H9 (cell line): ENCODE results near the gene TMCO2. TPM values are rescaled to one million over a fixed set of nuclear protein-coding genes. Genes with fewer than 3 reads are reported as not detected.

Experiments used
- DNase-seq: peaks from one replicate; pipeline ENCODE4 v3.0.0-alpha.2; 2017
- H2AFZ ChIP-seq: one replicate; pipeline ENCODE4 v1.6.1; 2013; ENCODE audit warnings: mild to moderate bottlenecking, low read length, control low read depth, moderate library complexity
- H2AK5ac ChIP-seq: 2 replicates; pipeline ENCODE4 v1.6.1; 2013; ENCODE audit warnings: low read length, control low read depth, mixed read lengths; ENCODE audit not compliant: insufficient read length
- H2BK120ac ChIP-seq: one replicate; pipeline ENCODE4 v1.6.1; 2013; ENCODE audit warnings: low read depth, mild to moderate bottlenecking, low read length, control low read depth, inconsistent platforms; ENCODE audit not compliant: poor library complexity, severe bottlenecking
- H2BK12ac ChIP-seq: 2 replicates; pipeline ENCODE4 v1.6.1; 2013; ENCODE audit warnings: low read length, control low read depth, mixed read lengths, low read depth; ENCODE audit not compliant: insufficient read length
- H2BK15ac ChIP-seq: 2 replicates; pipeline ENCODE4 v1.6.1; 2013; ENCODE audit warnings: low read depth, low read length, control low read depth
- H2BK20ac ChIP-seq: one replicate; pipeline ENCODE4 v1.6.1; 2013; ENCODE audit warnings: low read depth, mild to moderate bottlenecking, low read length, control low read depth, inconsistent platforms; ENCODE audit not compliant: poor library complexity, severe bottlenecking
- H2BK5ac ChIP-seq: 2 replicates; pipeline ENCODE4 v1.6.1; 2013; ENCODE audit warnings: low read length, control low read depth, mixed read lengths; ENCODE audit not compliant: insufficient read length
- H3K14ac ChIP-seq: 2 replicates; pipeline ENCODE4 v1.6.1; 2013; ENCODE audit warnings: low read length, control low read depth; ENCODE audit not compliant: insufficient read depth
- H3K18ac ChIP-seq: 2 replicates; pipeline ENCODE4 v1.6.1; 2013; ENCODE audit warnings: low read depth, mild to moderate bottlenecking, mixed read lengths, low read length, control low read depth; ENCODE audit not compliant: insufficient read length
- H3K23ac ChIP-seq: 2 replicates; pipeline ENCODE4 v1.6.1; 2013; ENCODE audit warnings: low read length, control low read depth, mixed read lengths, low read depth; ENCODE audit not compliant: insufficient read length
- H3K23me2 ChIP-seq: 2 replicates; pipeline ENCODE4 v1.6.1; 2013; ENCODE audit warnings: low read depth, mild to moderate bottlenecking, mixed read lengths, low read length, control low read depth; ENCODE audit not compliant: insufficient read length, poor library complexity, severe bottlenecking
- H3K27ac ChIP-seq: 2 replicates; pipeline ENCODE4 v1.5.1; 2013; ENCODE audit warnings: low read length, control low read depth, mixed read lengths, low read depth; ENCODE audit not compliant: insufficient read length
- H3K27me3 ChIP-seq: 2 replicates; pipeline ENCODE4 v1.6.1; 2013; ENCODE audit warnings: low read length, control low read depth, inconsistent platforms; ENCODE audit not compliant: insufficient read depth
- H3K4ac ChIP-seq: 2 replicates; pipeline ENCODE4 v1.6.1; 2013; ENCODE audit warnings: low read depth, mild to moderate bottlenecking, control low read depth, inconsistent platforms, low read length, moderate library complexity
- H3K4me1 ChIP-seq: 2 replicates; pipeline ENCODE4 v1.6.1; 2013; ENCODE audit warnings: low read length, control low read depth, inconsistent platforms; ENCODE audit not compliant: insufficient read depth
- H3K4me2 ChIP-seq: 2 replicates; pipeline ENCODE4 v1.6.1; 2013; ENCODE audit warnings: low read length, control low read depth, mixed read lengths; ENCODE audit not compliant: insufficient read length, insufficient read depth
- H3K56ac ChIP-seq: 2 replicates; pipeline ENCODE4 v1.6.1; 2013; ENCODE audit warnings: low read depth, mild to moderate bottlenecking, mixed read lengths, low read length, control low read depth; ENCODE audit not compliant: insufficient read length
- H3K79me1 ChIP-seq: 2 replicates; pipeline ENCODE4 v1.6.1; 2013; ENCODE audit warnings: low read depth, mild to moderate bottlenecking, moderate library complexity, low read length, control low read depth, inconsistent platforms; ENCODE audit not compliant: insufficient read depth, poor library complexity, severe bottlenecking
- H3K79me2 ChIP-seq: 2 replicates; pipeline ENCODE4 v1.6.1; 2013; ENCODE audit warnings: low read length, control low read depth, inconsistent platforms; ENCODE audit not compliant: insufficient read depth
- H3K9ac ChIP-seq: 2 replicates; pipeline ENCODE4 v1.6.1; 2013; ENCODE audit warnings: low read length, control low read depth, mixed read lengths; ENCODE audit not compliant: insufficient read length; ENCODE audit errors: extremely low read depth
- H3K9me3 ChIP-seq: one replicate; pipeline ENCODE4 v1.6.1; 2013; ENCODE audit warnings: low read depth, low read length, inconsistent platforms; ENCODE audit not compliant: control insufficient read depth
- H3T11ph ChIP-seq: one replicate; pipeline ENCODE4 v1.6.1; 2013; ENCODE audit warnings: mild to moderate bottlenecking, low read length, control low read depth, inconsistent platforms
- H4K20me1 ChIP-seq: one replicate; pipeline ENCODE4 v1.6.1; 2013; ENCODE audit not compliant: control insufficient read depth, insufficient read length, insufficient read depth
- H4K5ac ChIP-seq: 2 replicates; pipeline ENCODE4 v1.6.1; 2013; ENCODE audit warnings: low read depth, mild to moderate bottlenecking, mixed read lengths, low read length, control low read depth; ENCODE audit not compliant: insufficient read length
- H4K8ac ChIP-seq: replicated peaks from 2 replicates; pipeline ENCODE4 v1.6.1; 2013; ENCODE audit warnings: low read length, control low read depth, mixed read lengths, low read depth; ENCODE audit not compliant: insufficient read length
- H4K91ac ChIP-seq: 2 replicates; pipeline ENCODE4 v1.6.1; 2013; ENCODE audit warnings: low read depth, mild to moderate bottlenecking, moderate library complexity, mixed read lengths, low read length, control low read depth; ENCODE audit not compliant: insufficient read length
- H3K27ac Mint-ChIP-seq, 3 experiments: 2 replicates in 2 of 3; 3 replicates in 1 of 3; pipeline ENCODE4 v1.8.0; 2020 to 2021; ENCODE audit warnings: mixed read lengths in 3 of 3, mild to moderate bottlenecking in 1 of 3, moderate library complexity in 1 of 3
- H3K27me3 Mint-ChIP-seq: 2 replicates; pipeline ENCODE4 v1.8.0; 2021; ENCODE audit warnings: low read depth, mild to moderate bottlenecking, moderate library complexity, mixed read lengths
- H3K36me3 Mint-ChIP-seq, 3 experiments: 2 replicates in 2 of 3; 3 replicates in 1 of 3; pipeline ENCODE4 v1.8.0; 2020 to 2021; ENCODE audit warnings: low read depth in 3 of 3, mixed read lengths in 3 of 3; ENCODE audit not compliant: insufficient read depth in 1 of 3
- H3K4me1 Mint-ChIP-seq, 2 experiments: 2 replicates each; pipeline ENCODE4 v1.8.0; 2020; ENCODE audit warnings: mixed read lengths in 2 of 2
- H3K4me3 Mint-ChIP-seq, 2 experiments: 2 replicates in 1 of 2; 3 replicates in 1 of 2; pipeline ENCODE4 v1.8.0; 2020 to 2021; ENCODE audit warnings: mild to moderate bottlenecking in 2 of 2, mixed read lengths in 2 of 2, moderate library complexity in 1 of 2
- H3K9me3 Mint-ChIP-seq, 2 experiments: 2 replicates in 1 of 2; 3 replicates in 1 of 2; pipeline ENCODE4 v1.8.0; 2020; ENCODE audit warnings: mild to moderate bottlenecking in 2 of 2, mixed read lengths in 2 of 2, moderate library complexity in 1 of 2
- WGBS: extraction: QIAGEN DNeasy Blood & Tissue Kit; methylation state at CpG from one replicate; pipeline ENCODE4 v1.1.7; 2013; ENCODE audit warnings: missing lambda C conversion rate, low lambda C conversion rate, mixed read lengths; ENCODE audit not compliant: insufficient read length; ENCODE audit errors: extremely low coverage; 5-methylcytosine and 5-hydroxymethylcytosine counted together
- total RNA-seq: library from RNA; stranded (reverse); gene quantifications from 2 replicates; pipeline ENCODE4 v1.2.1, GENCODE V29; 2021
- TF ChIP-seq, protein P1 (sequence below): fragments of 200-600 bp; sonication (generic); conservative IDR thresholded peaks from 3 replicates; pipeline ENCODE4 v1.8.0; 2021; ENCODE audit warnings: antibody characterized with exemption, mild to moderate bottlenecking

TMCO2 gene
- total RNA-seq, 1 experiment from 2014 or later, result not detected

DNA sequence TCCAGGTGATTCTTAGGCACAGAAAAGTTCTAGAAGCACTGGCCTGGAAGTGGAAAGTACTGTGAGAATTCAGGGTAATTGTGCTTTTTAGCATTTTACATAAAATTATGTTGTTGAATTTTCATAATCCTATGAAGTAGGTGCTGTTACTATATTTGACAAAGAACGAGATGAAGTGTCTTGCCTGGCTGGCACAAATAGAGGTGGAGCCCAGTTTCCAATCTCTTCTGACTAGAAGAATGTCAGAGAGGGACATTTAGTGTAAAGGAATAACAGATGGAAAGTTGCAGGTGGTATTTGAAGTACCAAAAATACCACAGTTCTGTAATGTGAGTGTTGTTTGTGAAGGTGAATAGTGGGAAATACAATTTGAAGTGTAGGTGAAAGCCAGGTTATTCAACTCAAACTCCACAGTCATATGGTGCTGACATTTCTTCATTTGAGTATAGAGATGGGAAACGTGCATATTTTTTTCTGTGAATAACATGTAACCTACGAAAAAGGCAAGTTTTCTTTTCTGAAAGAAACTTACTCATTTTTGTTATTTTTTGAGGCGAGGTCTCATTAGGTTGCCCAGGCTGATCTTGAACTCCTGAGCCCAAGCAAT, 3.5 kb upstream of the TMCO2 start:
- Histone ChIP-seq H2BK15ac (no peak overlapping the region), H2BK5ac (no peak overlapping the region), H2AFZ (no peak overlapping the region), H3K14ac (no peak overlapping the region), H3K23me2 (no peaks in the 10 kb centered on the region), H3K18ac (no peak overlapping the region), H3K79me2 (no peaks in the 10 kb centered on the region), H3K27me3 (peaks cover 2% of the 10 kb centered on the region; the same call in 1 of the 2 replicates), H2AK5ac (no peak overlapping the region), H2BK120ac (no peak overlapping the region), H2BK12ac (no peak overlapping the region), H3K27ac (no peak overlapping the region), H4K5ac (no peak overlapping the region), H3K4ac (no peak overlapping the region), H3K79me1 (no peaks in the 10 kb centered on the region), H3K9ac (no peak overlapping the region), H2BK20ac (no peak overlapping the region), H3K4me2 (no peak overlapping the region), H3K56ac (no peak overlapping the region), H4K20me1 (no peaks in the 10 kb centered on the region), H4K8ac (no peak overlapping the region), H3K23ac (no peak overlapping the region), H3T11ph (no peak overlapping the region), H3K4me1 (no peaks in the 10 kb centered on the region), H3K9me3 (no peaks in the 10 kb centered on the region), H4K91ac (no peak overlapping the region)
- H3K27ac Mint-ChIP-seq, result no peak overlapping the region
- H3K4me3 Mint-ChIP-seq, result no peak overlapping the region
- H3K4me1 Mint-ChIP-seq, result no peaks in the 10 kb centered on the region
- TF ChIP-seq, protein P1, sequence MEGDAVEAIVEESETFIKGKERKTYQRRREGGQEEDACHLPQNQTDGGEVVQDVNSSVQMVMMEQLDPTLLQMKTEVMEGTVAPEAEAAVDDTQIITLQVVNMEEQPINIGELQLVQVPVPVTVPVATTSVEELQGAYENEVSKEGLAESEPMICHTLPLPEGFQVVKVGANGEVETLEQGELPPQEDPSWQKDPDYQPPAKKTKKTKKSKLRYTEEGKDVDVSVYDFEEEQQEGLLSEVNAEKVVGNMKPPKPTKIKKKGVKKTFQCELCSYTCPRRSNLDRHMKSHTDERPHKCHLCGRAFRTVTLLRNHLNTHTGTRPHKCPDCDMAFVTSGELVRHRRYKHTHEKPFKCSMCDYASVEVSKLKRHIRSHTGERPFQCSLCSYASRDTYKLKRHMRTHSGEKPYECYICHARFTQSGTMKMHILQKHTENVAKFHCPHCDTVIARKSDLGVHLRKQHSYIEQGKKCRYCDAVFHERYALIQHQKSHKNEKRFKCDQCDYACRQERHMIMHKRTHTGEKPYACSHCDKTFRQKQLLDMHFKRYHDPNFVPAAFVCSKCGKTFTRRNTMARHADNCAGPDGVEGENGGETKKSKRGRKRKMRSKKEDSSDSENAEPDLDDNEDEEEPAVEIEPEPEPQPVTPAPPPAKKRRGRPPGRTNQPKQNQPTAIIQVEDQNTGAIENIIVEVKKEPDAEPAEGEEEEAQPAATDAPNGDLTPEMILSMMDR, result no peak
- no peaks in the 10 kb centered on the region for H3K36me3 Mint-ChIP-seq
- H3K9me3 Mint-ChIP-seq, result no peaks in the 10 kb centered on the region
- H3K27me3 Mint-ChIP-seq, result no peaks in the 10 kb centered on the region; the same call in 1 of the 2 replicates
- DNase-seq, result no peak
- WGBS, result no CpG with 5 or more reads among the region's 4 CpGs
